Limb (tissue), 2 donors: ENCODE measurements around the gene PRTFDC1.
"Not testable (repeated sequence)": the region's sequence is repeated elsewhere in the genome, so short reads cannot be mapped to it uniquely, and the experiment has no call there.

ENCODE experiments used
- DNase-seq, 2 donors: peaks; one replicate each; pipeline ENCODE4 v3.0.0-alpha.2; 2016; ENCODE audit errors: extremely low spot score in 2 of 2

Gene PRTFDC1

DNA sequence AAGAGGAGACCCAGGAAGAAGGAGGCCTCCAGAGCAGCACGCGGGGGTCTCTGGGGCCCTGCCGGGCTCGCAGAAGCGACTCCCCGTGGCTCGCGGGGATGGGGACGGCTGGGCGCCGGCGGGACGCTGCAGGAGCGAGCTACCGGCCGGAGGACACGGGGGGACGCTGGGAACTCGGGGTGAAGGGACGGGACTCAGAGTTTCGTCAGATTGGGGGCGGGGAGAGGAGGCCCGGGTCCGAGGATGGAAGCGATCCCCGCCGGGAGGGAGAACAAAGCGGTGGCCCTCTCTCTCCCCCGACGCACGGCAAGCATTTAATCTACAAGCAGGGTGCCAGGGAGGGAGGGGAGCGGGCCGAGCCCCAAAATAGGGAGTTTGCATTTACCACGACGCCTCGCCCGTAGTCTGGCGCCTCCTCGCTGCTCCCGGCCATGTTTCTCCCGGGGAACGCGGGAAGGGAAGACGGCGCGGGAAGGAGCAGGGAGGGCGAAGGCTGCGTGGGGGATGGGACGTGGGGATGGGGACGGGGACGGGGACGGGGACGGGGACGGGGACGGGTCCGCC is at the start of gene PRTFDC1:
PRTFDC1 (minus strand) TSS at position 464 of the 564 bp plus-strand sequence; CDS start at position 433, 31 bp downstream.
- peak in 1 of 2 donors; percentile 49 for DNase-seq

DNA sequence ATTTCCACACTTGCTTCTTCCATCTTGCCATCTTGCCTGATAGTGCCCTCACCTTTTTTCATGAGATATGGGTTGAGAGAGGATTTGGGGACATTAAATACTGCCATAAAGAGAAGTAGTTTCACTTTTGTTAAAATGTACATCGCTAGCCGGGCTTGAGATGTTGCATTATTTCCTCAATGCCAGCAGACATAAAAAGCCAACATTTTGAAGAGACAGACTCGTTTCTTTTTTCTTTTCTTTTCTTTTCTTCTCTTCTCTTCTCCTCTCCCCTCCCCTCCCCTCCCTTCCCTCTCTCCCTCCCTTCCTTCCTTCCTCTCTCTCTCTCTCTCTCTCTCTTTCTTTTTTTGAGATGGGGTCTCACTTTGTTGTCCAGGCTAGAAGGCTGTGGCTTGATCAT is 45.6 kb upstream of the PRTFDC1 start:
- DNase-seq, result no peak

DNA sequence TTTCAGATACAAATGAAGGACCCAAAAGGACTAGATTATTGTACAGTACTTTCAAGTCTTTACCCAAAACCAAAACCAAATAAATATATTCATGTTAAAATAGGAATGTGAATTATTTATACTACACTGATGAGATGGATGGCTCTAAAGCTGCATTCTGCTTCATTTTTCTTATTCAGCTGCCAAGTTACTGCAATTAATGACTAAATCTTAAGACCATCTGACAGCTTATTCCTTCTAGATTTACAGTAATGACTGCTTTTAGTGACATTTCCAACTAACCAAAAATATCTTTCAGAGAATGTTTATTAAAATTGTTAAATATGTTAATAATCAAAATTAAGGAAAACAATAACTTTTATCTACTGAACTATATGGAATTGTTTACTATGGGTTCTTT is 42.7 kb upstream of the PRTFDC1 start:
- no peak for DNase-seq

- DNase-seq, result no peak
Measured at GRCh38 chr10:24993237-24993958, 41.0 kb upstream of the PRTFDC1 start.

GRCh38 chr10:24992512-24993133 is 40.2 kb upstream of the PRTFDC1 start:
- DNase-seq, result no peak

DNA sequence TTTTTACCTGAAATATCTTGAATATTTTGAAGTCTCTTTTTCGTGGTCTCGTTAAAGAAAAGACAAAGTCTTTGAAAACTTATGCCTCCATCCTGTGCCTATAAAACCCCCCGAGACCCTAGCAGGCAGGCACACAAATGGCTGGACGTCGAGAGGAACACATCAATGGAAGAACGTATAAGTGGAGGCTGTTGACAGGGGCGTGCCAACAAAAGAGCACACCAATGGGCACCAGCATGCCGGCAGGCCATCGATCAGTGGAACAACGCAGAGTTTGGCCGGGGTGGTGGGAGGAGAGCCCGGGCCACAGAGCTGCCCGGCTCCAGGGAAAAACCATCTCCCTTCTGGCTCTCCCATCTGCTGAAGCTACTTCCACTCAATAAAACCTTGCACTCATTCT is 38.9 kb upstream of the PRTFDC1 start:
- DNase-seq, result no peak

- DNase-seq, result peak in 1 of 2 donors; percentile 35
Measured at GRCh38 chr10:24989867-24990266, 37.5 kb upstream of the PRTFDC1 start.

DNA sequence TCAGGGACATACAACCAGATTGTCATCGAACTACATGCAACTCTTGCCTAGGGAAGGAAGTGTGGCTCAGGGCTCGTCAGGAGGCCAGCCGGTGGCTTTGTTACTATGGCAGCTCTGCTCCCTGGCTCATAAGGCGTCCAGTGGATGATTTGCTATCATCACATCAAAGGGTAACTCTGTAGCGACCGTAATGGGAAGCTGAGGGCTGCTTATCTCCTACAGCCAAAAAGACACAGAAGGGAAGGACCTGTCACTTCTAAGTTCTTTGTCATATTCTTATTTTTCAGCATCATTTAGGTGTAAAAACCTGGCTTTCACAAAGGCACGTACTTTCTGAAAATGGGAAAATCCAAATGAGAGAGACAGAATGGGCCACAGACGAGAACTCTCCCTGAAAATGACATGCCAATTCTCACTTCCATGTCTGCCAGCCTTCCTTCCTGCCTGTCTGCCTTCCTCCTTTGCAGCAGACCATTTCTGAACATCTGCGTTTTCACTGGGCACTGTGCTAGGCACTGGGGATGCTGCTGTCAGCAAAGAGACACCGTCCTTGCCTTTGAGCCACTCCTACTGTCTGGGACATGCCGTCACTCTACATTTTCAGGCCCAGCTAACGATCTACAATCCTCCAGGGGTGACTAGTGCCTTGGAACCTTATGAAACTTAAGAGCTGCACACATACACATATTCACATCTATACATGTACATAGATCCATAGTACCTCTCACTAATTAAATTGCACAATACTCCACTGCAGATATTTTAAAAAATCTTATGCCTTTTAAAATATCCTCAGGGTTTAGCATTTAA is 36.6 kb upstream of the PRTFDC1 start:
- DNase-seq, result no peak

DNA sequence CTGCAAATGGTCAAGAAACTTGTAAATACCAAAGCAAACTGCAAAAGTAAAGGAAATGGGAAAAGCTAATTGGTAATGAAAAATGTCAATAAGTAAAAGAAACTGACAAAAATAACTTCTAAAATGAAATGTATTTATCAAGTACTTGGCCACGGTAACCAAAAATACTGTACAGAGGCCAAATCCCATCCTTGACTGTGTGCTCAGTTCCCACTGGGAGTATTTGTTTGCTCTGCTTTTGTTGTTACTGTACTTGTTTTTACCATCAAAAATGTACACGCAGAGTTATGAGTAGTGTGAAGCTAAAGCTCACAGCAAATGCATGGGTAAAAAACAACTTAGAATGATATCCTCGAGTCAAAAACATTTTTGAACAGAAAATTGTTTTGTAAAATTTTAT is 32.5 kb upstream of the PRTFDC1 start:
- DNase-seq, result no peak

GRCh38 chr10:24983946-24984345 is 31.5 kb upstream of the PRTFDC1 start:
- DNase-seq, result no peak

DNA sequence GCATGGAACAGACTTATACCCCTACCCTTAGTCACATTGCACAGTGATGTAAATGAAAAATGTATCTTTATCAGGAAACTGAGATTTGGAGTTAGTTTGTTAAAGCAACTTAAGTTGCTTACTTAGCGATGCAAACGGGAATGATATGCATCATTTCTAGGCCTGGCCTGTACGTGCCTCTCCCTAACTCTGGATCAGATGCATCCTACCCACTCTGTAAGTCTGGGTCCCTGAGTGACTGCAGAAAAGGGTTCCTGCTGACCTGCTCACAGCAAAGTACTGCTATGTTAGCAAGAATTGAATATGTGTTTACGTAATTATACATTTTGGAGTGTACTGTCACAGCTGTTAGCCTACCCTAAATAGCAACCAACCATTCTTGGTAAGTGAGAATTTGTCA is 30.7 kb upstream of the PRTFDC1 start:
- DNase-seq, result no peak

GRCh38 chr10:24982319-24983112 is 30.1 kb upstream of the PRTFDC1 start:
- no peak for DNase-seq

GRCh38 chr10:24981161-24981710 is 28.8 kb upstream of the PRTFDC1 start:
- DNase-seq, result no peak

DNA sequence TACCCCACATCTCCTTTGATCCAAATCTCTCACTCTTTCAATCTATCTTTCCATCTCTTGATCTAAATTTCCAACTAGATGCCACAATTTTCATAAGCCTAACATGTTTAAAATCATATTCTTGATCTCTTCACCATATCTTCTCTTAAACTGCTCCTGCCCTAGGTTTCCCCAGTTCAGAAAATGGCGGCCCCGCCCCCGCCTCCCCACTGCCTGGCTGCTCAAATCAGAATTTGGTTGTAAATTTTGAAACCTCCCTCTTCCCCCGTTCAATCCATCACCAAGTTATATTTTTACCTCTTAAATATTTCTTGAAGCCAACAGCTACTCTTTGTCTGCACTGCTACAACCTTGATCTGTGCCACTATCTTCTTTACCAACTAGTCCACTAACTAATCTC is 27.3 kb upstream of the PRTFDC1 start:
- DNase-seq, result no peak

DNA sequence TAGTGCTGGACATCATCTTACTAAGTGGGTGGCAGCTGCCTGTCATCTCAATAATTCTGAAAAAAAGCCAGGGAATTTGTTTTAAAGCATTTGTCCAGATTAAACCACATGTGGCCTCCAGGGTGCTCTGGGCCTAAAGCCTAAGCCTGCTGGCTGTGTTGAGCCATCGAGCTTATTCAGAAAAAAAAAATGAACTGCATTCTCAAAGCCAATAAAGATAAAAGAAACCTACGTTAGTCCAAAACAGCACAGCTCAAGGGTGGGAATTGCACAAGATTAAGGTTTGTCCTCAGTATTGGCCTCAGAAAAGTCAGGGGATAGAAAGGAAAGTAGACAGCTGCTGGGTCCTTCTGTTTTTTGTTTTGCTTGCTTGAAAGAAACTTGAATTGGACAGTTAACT is 22.6 kb upstream of the PRTFDC1 start:
- DNase-seq, result peak in 1 of 2 donors; percentile 62

DNA sequence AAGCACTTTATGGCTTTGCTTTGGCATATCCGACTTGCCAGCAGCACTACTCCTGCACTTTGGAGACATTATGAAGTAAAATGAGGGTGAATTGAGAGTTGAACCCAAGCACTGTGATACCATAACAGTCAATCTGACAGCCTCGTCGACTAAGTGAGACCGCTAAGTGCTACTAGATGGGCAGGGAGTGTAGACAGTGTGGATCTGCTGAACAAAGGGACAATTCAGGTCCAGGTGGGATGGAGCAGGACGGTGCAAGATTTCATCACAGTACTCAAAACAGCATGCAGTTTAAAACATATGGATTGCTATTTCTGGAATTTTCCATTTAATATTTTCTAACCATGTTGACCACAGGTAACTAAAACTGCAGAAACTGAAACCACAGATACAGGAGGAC is 20.8 kb upstream of the PRTFDC1 start:
- DNase-seq, result no peak

DNA sequence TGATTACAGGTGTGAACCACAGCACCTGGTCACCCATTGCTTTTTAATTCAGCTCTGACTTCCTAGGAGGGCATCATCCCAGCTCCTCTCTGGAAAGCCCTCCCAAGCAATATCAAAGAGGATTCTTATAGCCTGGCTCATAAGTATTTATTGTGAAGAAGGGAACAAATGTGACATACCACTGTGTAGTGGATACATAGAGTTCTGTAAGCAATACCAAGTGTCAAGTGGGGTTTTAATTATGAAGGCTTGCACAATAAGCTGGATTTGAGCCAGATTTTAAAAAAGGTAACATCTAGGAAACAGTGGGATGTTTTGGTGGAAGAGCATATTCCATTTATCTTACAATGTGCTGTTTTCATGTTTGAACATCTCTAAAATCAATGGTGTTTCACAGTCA is 19.0 kb upstream of the PRTFDC1 start:
- DNase-seq, result no peak

DNA sequence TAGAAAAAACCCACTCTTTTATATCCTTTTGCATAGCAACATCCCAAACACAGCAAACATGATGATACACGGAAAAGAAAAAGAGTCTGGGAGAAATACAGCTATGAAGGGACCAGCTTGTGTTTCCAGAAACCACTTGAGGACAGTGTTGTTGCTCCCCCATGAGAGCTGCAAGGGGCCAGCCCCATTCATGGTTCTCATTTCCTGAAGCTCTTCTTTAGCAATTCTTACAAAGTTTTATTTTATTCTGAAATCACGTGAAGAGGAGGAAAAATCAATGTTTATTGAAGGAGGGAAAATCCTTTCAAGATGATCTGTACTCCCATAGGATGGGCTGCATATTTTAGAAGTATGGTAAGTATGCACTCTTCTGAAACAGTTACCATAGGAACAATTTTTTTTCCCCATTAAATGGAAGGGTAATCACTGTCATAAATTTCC is 17.5 kb upstream of the PRTFDC1 start:
- DNase-seq, result peak in 1 of 2 donors; percentile 55

- DNase-seq, result not testable (repeated sequence)
Measured at GRCh38 chr10:24968951-24969350, 16.5 kb upstream of the PRTFDC1 start.

DNA sequence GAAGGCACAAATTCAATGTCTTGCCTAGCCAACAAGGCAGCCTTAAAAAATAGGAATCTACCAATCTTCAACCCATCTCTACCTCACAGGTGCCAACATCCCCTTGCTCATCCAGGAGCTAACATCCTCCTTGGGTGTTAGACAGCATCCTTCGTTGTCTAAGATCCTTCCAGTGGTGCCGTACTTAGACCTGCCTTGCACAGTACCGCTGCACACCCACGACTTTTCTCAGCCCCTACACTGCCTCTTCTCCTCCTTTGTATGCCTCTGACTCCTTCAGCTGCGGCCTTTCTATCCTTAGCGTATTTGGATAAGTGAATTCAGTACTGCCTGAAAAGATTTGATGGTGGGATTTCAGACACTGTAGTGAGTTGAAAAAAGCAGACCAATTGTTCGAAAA is 15.9 kb upstream of the PRTFDC1 start:
- DNase-seq, result no peak

DNA sequence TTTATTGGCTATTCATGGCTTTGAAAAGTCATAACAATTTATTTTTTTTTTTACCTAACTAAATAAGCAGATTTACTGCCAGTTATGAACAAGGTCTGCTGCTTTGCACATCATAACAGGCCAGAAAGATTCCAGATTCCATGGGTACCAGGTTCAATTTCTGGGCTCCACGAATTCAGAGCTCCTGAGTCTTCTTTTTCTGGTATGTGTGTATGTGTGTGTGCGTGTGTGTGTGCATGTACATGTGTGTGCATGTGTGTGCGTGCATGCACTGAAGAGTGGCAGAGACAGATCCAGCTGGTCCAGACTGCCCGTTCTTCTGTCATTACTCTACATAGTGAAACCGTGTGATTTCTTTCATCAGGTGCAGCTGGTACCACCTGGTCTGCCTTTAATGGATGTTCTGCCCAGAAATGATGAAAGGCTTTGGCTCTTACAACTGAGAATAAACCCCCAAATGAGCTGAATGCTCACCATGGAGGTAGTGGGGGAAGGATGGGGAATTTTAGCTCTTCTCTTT is 14.6 kb upstream of the PRTFDC1 start:
- DNase-seq, result no peak
